ENCODE measurements around the gene SFXN5. TPM values are rescaled to one million over a fixed set of nuclear protein-coding genes. Genes with fewer than 3 reads are reported as not detected.

Gene SFXN5
- total RNA-seq, 1 donor from 2014 or later, result 20.2 TPM

GRCh38 chr2:72933646-72934151 lies 137.8 kb downstream of the SFXN5 start:
- H3K36me3 Mint-ChIP-seq, result no peaks in the 10 kb centered on the region

GRCh38 chr2:72933207-72933606 lies 138.3 kb downstream of the SFXN5 start:
- H3K36me3 Mint-ChIP-seq, result no peaks in the 10 kb centered on the region
- H3K4me3 Mint-ChIP-seq, result no peak overlapping the region
- H3K27me3 Mint-ChIP-seq (ENCODE audit: low read depth), result peaks cover 26% of the 10 kb centered on the region
- no peaks in the 10 kb centered on the region for H3K9me3 Mint-ChIP-seq
- peaks cover 3% of the 10 kb centered on the region for H3K4me1 Mint-ChIP-seq
- no peak overlapping the region for H3K27ac Mint-ChIP-seq
- no peak for TF ChIP-seq CTCF (IDR thresholded peaks at IDR 0.05; ENCODE audit: unreplicated experiment)
- no peak for DNase-seq (ENCODE audit: low spot score in 2 of 2, unreplicated experiment in 2 of 2)

More at GRCh38 chr2:72933646-72934151, 137.8 kb downstream of the SFXN5 start:
- peaks cover 3% of the 10 kb centered on the region for H3K4me1 Mint-ChIP-seq
- no peak for TF ChIP-seq CTCF (IDR thresholded peaks at IDR 0.05; ENCODE audit: unreplicated experiment)
- no peak overlapping the region for H3K27ac Mint-ChIP-seq
- no peaks in the 10 kb centered on the region for H3K9me3 Mint-ChIP-seq
- H3K4me3 Mint-ChIP-seq, result no peak overlapping the region
- peaks cover 26% of the 10 kb centered on the region for H3K27me3 Mint-ChIP-seq (ENCODE audit: low read depth)
- DNase-seq (ENCODE audit: low spot score in 2 of 2, unreplicated experiment in 2 of 2), result no peak

- Mint-ChIP-seq H3K27ac (no peak overlapping the region), H3K4me1 (peaks cover 3% of the 10 kb centered on the region), H3K27me3 (ENCODE audit: low read depth) (peaks cover 26% of the 10 kb centered on the region), H3K9me3 (no peaks in the 10 kb centered on the region), H3K4me3 (no peak overlapping the region), H3K36me3 (no peaks in the 10 kb centered on the region)
- no peak for DNase-seq (ENCODE audit: low spot score in 2 of 2, unreplicated experiment in 2 of 2)
- TF ChIP-seq CTCF (IDR thresholded peaks at IDR 0.05; ENCODE audit: unreplicated experiment), result no peak
Measured at GRCh38 chr2:72932805-72933204, 138.7 kb downstream of the SFXN5 start.

DNA sequence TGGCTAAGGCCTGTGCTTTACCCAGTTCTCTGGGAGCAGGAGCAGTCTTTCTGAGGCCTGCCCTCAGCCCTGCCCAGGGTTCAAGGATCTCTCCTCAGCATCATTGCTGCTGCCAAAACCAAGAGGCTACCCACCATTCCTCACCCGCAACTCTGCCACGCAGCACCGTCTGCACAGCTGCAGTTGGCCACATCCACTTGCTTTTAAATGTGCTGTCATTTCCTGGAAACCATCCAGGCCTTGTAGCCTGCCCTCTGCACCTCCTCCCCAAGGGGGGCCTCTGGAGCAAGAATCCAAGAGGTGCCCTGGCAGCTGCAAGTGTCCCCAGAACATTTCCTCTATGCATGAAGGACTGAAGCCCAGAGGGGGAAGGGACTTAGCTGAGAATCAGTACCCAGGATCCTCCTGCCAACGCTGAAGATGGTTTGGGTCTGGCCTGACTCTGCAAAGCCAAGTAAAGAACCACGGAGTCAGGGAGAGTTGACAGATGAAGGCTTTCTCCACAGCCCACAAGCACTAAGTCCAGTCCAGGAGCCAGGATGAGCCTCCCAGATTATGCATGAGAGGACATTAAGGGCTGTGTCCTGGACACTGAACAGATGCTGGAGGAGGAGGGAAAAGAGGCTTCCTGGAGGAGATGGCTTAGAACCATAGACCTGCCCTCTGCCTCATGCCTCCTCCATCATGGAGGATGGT lies 139.3 kb downstream of the SFXN5 start:
- Mint-ChIP-seq H3K4me1 (peaks cover 3% of the 10 kb centered on the region), H3K36me3 (no peaks in the 10 kb centered on the region), H3K9me3 (no peaks in the 10 kb centered on the region), H3K27ac (no peak overlapping the region), H3K27me3 (ENCODE audit: low read depth) (peaks cover 26% of the 10 kb centered on the region), H3K4me3 (no peak overlapping the region)
- TF ChIP-seq CTCF (IDR thresholded peaks at IDR 0.05; ENCODE audit: unreplicated experiment), result no peak
- no peak for DNase-seq (ENCODE audit: low spot score in 2 of 2, unreplicated experiment in 2 of 2)

DNA sequence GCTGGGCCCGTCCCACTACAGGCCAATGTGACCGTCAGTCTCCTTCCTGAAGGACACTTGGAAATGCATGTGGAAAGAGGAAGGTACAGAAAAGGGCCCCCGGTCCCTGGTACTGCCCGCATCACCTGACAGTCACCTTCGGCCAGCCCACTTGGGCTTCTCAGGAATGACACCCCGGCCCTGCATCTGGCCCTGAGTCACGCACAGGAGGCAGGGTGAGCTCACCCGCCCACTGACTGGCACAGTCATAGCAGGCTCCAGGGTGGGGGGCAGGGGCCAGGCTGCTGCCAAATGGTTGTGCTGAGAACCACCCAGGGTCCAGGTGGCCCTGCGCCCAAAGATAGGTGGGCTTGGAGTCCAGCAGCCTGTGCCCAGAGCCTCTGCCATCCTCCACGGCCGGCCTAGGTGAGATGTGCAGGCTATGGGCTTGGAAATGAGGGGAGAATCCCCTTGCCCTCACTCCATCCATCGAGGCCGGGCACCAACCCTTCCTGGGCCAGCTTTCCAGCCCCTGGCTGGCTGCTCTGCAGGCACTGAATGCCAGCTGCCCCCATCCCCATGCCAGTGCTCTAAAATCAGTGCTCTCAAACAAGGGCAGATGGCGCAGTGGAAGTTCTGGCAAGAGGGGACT lies 140.1 kb downstream of the SFXN5 start:
- Mint-ChIP-seq H3K4me1 (no peaks in the 10 kb centered on the region), H3K4me3 (no peak overlapping the region), H3K27ac (no peak overlapping the region), H3K9me3 (no peaks in the 10 kb centered on the region), H3K36me3 (no peaks in the 10 kb centered on the region), H3K27me3 (ENCODE audit: low read depth) (peaks cover 26% of the 10 kb centered on the region)
- DNase-seq (ENCODE audit: low spot score in 2 of 2, unreplicated experiment in 2 of 2), result no peak
- no peak for TF ChIP-seq CTCF (IDR thresholded peaks at IDR 0.05; ENCODE audit: unreplicated experiment)
